Panc1 (cell line): ENCODE measurements around the gene CARMIL1. TPM values are rescaled to one million over a fixed set of nuclear protein-coding genes. Genes with fewer than 3 reads are reported as not detected.

Source experiments
- ATAC-seq: fragments of 200-7000 bp; cut with Tn5 transposase; 2 replicates; pipeline ENCODE4 v1.9.1; 2020; ENCODE audit warnings: mild to moderate bottlenecking, moderate library complexity
- BruUV-seq: library from RNA; stranded (reverse); fragments of 400-500 nt; replicated peaks from 2 replicates; lab custom pipeline; 2021; lab: Mats Ljungman, UMichigan
- CTCF ChIA-PET: fragments of 300-600 bp; sonication (Branson Sonifier 250); formaldehyde crosslinking; loops from one replicate; lab custom pipeline; 2022; ENCODE audit warnings: antibody characterized with exemption; lab: Charles Lee
- POLR2A ChIA-PET: fragments of 300-600 bp; sonication (Branson Sonifier 250); formaldehyde crosslinking; loops from one replicate; lab custom pipeline; 2022; ENCODE audit warnings: antibody characterized with exemption; lab: Charles Lee
- DNase-seq: peaks from one replicate; pipeline ENCODE4 v3.0.0-alpha.2; 2010; ENCODE audit warnings: low read depth, low spot score
- H3K27ac ChIP-seq: 2 replicates; pipeline ENCODE4 v1.5.1; 2011; ENCODE audit warnings: mild to moderate bottlenecking, low read length, inconsistent platforms
- H3K27me3 ChIP-seq: fragments of 200-500 bp; sonication (Bioruptor generic); 2 replicates; pipeline ENCODE4 v1.6.0; 2014; ENCODE audit warnings: low read length, inconsistent platforms; ENCODE audit not compliant: control insufficient read depth, insufficient read depth
- H3K36me3 ChIP-seq: fragments of 200-500 bp; sonication (Bioruptor generic); 2 replicates; pipeline ENCODE4 v1.5.1; 2014; ENCODE audit warnings: inconsistent platforms, mild to moderate bottlenecking, low read length, moderate library complexity; ENCODE audit not compliant: control insufficient read depth, insufficient read depth
- H3K4me1 ChIP-seq: 2 replicates; pipeline ENCODE4 v1.5.1; 2011; ENCODE audit warnings: inconsistent platforms, mild to moderate bottlenecking, low read length, moderate library complexity; ENCODE audit not compliant: control insufficient read depth, insufficient read depth
- H3K4me3 ChIP-seq, 2 experiments: 2 replicates each; pipeline ENCODE4 v1.5.1; 2011 to 2012; ENCODE audit warnings: low read depth in 2 of 2, low read length in 2 of 2, mild to moderate bottlenecking in 2 of 2, inconsistent platforms in 1 of 2, moderate library complexity in 1 of 2
- H3K9me3 ChIP-seq: fragments of 200-500 bp; sonication (Bioruptor generic); 2 replicates; pipeline ENCODE4 v1.5.1; 2014; ENCODE audit warnings: low read depth, mild to moderate bottlenecking, inconsistent platforms, low read length, moderate library complexity; ENCODE audit not compliant: control insufficient read depth, insufficient read depth
- CTCF ChIP-seq: fragments of 450-650 bp; IDR thresholded peaks from 2 replicates; pipeline ENCODE4 v1.5.1; 2017; ENCODE audit warnings: mild to moderate bottlenecking
- POLR2AphosphoS5 ChIP-seq: IDR thresholded peaks from 2 replicates; pipeline ENCODE4 v1.6.1; 2012; ENCODE audit warnings: mild to moderate bottlenecking, low read depth, low read length, moderate library complexity
- REST ChIP-seq, 2 experiments: IDR thresholded peaks; 2 replicates each; pipeline ENCODE4 v1.6.1; 2011 to 2012; ENCODE audit warnings: low read depth in 2 of 2, control low read depth in 1 of 2, low read length in 1 of 2, mild to moderate bottlenecking in 1 of 2, moderate library complexity in 1 of 2; ENCODE audit not compliant: insufficient read depth in 1 of 2
- SIN3A ChIP-seq: IDR thresholded peaks from 2 replicates; pipeline ENCODE4 v1.6.1; 2012; ENCODE audit warnings: low read depth, mild to moderate bottlenecking, low read length, moderate library complexity, borderline replicate concordance; ENCODE audit not compliant: insufficient read depth
- TCF7L2 ChIP-seq: IDR thresholded peaks from 2 replicates; pipeline ENCODE4 v1.6.1; 2011; ENCODE audit warnings: mild to moderate bottlenecking, low read depth, low read length, inconsistent platforms
- in situ Hi-C: cut with HindIII; loops from 2 replicates; pipeline ENCODE4 v1.10.0; 2016; ENCODE audit warnings: low sequenced_read_pairs, low pct_unique_long_range_greater_than_20kb
- intact Hi-C: fragments of 100-400 bp; cut with micrococcal nuclease; formaldehyde crosslinking; loops from one replicate; pipeline ENCODE4 v1.10.0; 2022; ENCODE audit not compliant: unreplicated experiment
- total RNA-seq: library from RNA; stranded (reverse); gene quantifications from one replicate; pipeline ENCODE4 v1.2.1, GENCODE V29; 2021; ENCODE audit not compliant: unreplicated experiment

CARMIL1 gene
- total RNA-seq, 1 experiment from 2014 or later, result 4.0 TPM

- intact Hi-C loops, result no loop called here
- H3K27ac ChIP-seq, result no peak overlapping the region
- no TSS peak for BruUV-seq
- CTCF ChIA-PET, result no interaction called here
- DNase-seq (no peak), ATAC-seq (no peak)
- POLR2A ChIA-PET, result no interaction called here
- in situ Hi-C loops, result no loop called here
- H3K4me3 ChIP-seq, result no peak overlapping the region
- no peaks in the 10 kb centered on the region for H3K4me1 ChIP-seq
- H3K9me3 ChIP-seq, result no peaks in the 10 kb centered on the region
- TF ChIP-seq CTCF (no peak), POLR2AphosphoS5 (no peak), REST (IDR thresholded peaks at IDR 0.05; ENCODE audit: insufficient read depth in 1 of 2, low read depth in 2 of 2, low read length in 1 of 2) (no peak)
- H3K36me3 ChIP-seq, result no peaks in the 10 kb centered on the region
- no peaks in the 10 kb centered on the region for H3K27me3 ChIP-seq
Observed at GRCh38 chr6:25465941-25466340, 186.8 kb downstream of the CARMIL1 start.

GRCh38 chr6:25468881-25469280 lies 189.7 kb downstream of the CARMIL1 start:
- Histone ChIP-seq H3K4me1 (no peaks in the 10 kb centered on the region), H3K27ac (no peak overlapping the region), H3K4me3 (no peak overlapping the region), H3K36me3 (no peaks in the 10 kb centered on the region), H3K9me3 (no peaks in the 10 kb centered on the region), H3K27me3 (no peaks in the 10 kb centered on the region)
- intact Hi-C loops, result no loop called here
- ATAC-seq (no peak), DNase-seq (no peak)
- CTCF ChIA-PET, result no interaction called here
- no peak for TF ChIP-seq CTCF
- no peak for TF ChIP-seq SIN3A
- TF ChIP-seq REST (IDR thresholded peaks at IDR 0.05; ENCODE audit: insufficient read depth in 1 of 2, low read depth in 2 of 2, low read length in 1 of 2), result no peak
- no peak for TF ChIP-seq POLR2AphosphoS5
- TF ChIP-seq TCF7L2, result no peak
- POLR2A ChIA-PET, result no interaction called here
- in situ Hi-C loops, result no loop called here
- no TSS peak for BruUV-seq
